Right lobe of liver (tissue), 6 donors: ENCODE data around the gene TP53BP1. TPM values are rescaled to one million over a fixed set of nuclear protein-coding genes. Genes with fewer than 3 reads are reported as not detected.

Source experiments
- ATAC-seq, 4 donors: fragments of 200-7000 bp; cut with Tn5 transposase; one replicate each; pipeline ENCODE4 v1.9.1; 2020; ENCODE audit warnings: mild to moderate bottlenecking in 4 of 4, moderate library complexity in 4 of 4
- DNase-seq, 3 donors: peaks; one replicate each; pipeline ENCODE4 v3.0.0-alpha.2; 2020
- H3K27ac ChIP-seq, 3 donors: fragments of 200-600 bp; one replicate each; pipeline ENCODE4 v1.8.0; 2022
- H3K27me3 ChIP-seq, 2 donors: fragments of 200-600 bp; one replicate each; pipeline ENCODE4 v1.8.0; 2022
- H3K36me3 ChIP-seq, 4 donors: fragments of 200-600 bp; sonication (generic) in 1 of 4; one replicate each; pipeline versions ENCODE4 v1.5.1 to v1.8.0; 2017 to 2022; ENCODE audit warnings: control low read depth in 1 of 4
- H3K4me1 ChIP-seq, 4 donors: fragments of 200-600 bp; sonication (generic) in 1 of 4; one replicate each; pipeline versions ENCODE4 v1.5.1 to v1.8.0; 2017 to 2022; ENCODE audit warnings: control low read depth in 1 of 4
- H3K4me3 ChIP-seq, 3 donors: fragments of 200-600 bp; one replicate each; pipeline ENCODE4 v1.8.0; 2022
- H3K9me3 ChIP-seq, 4 donors: fragments of 200-600 bp; sonication (generic) in 1 of 4; one replicate each; pipeline versions ENCODE4 v1.5.1 to v1.8.0; 2017 to 2022; ENCODE audit warnings: control low read depth in 1 of 4
- POLR2A ChIP-seq: fragments of 450-650 bp; IDR thresholded peaks from one replicate; pipeline ENCODE4 v1.6.1; 2017; ENCODE audit warnings: antibody characterized with exemption, mild to moderate bottlenecking
- WGBS: methylation state at CpG from one replicate; pipeline ENCODE4 v1.1.6; 2018; ENCODE audit warnings: low coverage, low lambda C conversion rate; ENCODE audit not compliant: insufficient coverage; ENCODE audit errors: missing lambda C conversion rate; 5-methylcytosine and 5-hydroxymethylcytosine counted together
- intact Hi-C, 2 donors: fragments of 100-400 bp; cut with DNase I; formaldehyde crosslinking; loops; one replicate each; pipeline versions ENCODE4 v1.11.2 to v1.14.1; 2022
- total RNA-seq, 6 experiments: library from RNA; depleted of rRNA in 2 of 6; stranded (reverse); fragments of >200 nt in 2 of 6; fragmentation: NEBNext Ultra II Directional in 3 of 6; extraction: Animal tissue kit (Norgen Biotek cat#: 25700) in 3 of 6; gene quantifications; one replicate each; pipeline versions ENCODE4 v1.1.0 to v1.2.4, GENCODE V29; 2016 to 2023
- TF ChIP-seq, protein P1 (sequence below), 4 donors: fragments of 200-600 bp in 3 of 4; fragments of 450-650 bp in 1 of 4; IDR thresholded peaks; one replicate each; pipeline versions ENCODE4 v1.5.1 to v1.8.0; 2016 to 2022; ENCODE audit warnings: antibody characterized with exemption in 4 of 4, mild to moderate bottlenecking in 2 of 4
- donor health status: DM: no; HTN: yes; CAD: no.
- donor health status: DM: no; HTN: no; CAD: no.
- donor health status: DM: no; HTN: no; CAD: no.
- donor health status: DM: no; HTN: yes; CAD: no.
- donor health status: DM: no; HTN: yes; CAD: no.

The TP53BP1 gene
- total RNA-seq, 6 experiments from 2014 or later = 4.9 to 12.2 (median 10.8) TPM

- DNase-seq = no peak
- Histone ChIP-seq H3K4me3 (no peak overlapping the region), H3K9me3 (peaks cover 0 to 20% (median 10%) of the 10 kb centered on the region in 4 donors), H3K36me3 (peaks cover 0 to 45% (median 23%) of the 10 kb centered on the region in 4 donors), H3K27me3 (no peaks in the 10 kb centered on the region), H3K27ac (no peak overlapping the region), H3K4me1 (no peaks in the 10 kb centered on the region)
- intact Hi-C loops = no loop called here
- no peak for TF ChIP-seq POLR2A
- TF ChIP-seq, protein P1, sequence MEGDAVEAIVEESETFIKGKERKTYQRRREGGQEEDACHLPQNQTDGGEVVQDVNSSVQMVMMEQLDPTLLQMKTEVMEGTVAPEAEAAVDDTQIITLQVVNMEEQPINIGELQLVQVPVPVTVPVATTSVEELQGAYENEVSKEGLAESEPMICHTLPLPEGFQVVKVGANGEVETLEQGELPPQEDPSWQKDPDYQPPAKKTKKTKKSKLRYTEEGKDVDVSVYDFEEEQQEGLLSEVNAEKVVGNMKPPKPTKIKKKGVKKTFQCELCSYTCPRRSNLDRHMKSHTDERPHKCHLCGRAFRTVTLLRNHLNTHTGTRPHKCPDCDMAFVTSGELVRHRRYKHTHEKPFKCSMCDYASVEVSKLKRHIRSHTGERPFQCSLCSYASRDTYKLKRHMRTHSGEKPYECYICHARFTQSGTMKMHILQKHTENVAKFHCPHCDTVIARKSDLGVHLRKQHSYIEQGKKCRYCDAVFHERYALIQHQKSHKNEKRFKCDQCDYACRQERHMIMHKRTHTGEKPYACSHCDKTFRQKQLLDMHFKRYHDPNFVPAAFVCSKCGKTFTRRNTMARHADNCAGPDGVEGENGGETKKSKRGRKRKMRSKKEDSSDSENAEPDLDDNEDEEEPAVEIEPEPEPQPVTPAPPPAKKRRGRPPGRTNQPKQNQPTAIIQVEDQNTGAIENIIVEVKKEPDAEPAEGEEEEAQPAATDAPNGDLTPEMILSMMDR (IDR thresholded peaks at IDR 0.05) = no peak
- WGBS = 98% methylated on average over 7 of the region's 7 CpGs
- ATAC-seq = no peak
Measured at GRCh38 chr15:43361313-43361903, 131.5 kb downstream of the TP53BP1 start.

GRCh38 chr15:43360821-43361220 lies 132.1 kb downstream of the TP53BP1 start:
- no peak for ATAC-seq
- intact Hi-C loops = no loop called here
- DNase-seq = no peak
- Histone ChIP-seq H3K27me3 (no peaks in the 10 kb centered on the region), H3K9me3 (peaks cover 0 to 20% (median 10%) of the 10 kb centered on the region in 4 donors), H3K4me3 (no peak overlapping the region), H3K4me1 (no peaks in the 10 kb centered on the region), H3K27ac (no peak overlapping the region), H3K36me3 (peaks cover 0 to 45% (median 23%) of the 10 kb centered on the region in 4 donors)
- WGBS = 100% methylated on average over 4 of the region's 4 CpGs
- TF ChIP-seq, protein P1 (IDR thresholded peaks at IDR 0.05) = no peak
- TF ChIP-seq POLR2A = no peak

Other genes with a start within 250 kb of the TP53BP1 start
- not detected for gene TGM5, start 226.2 kb downstream of the TP53BP1 start, total RNA-seq
- gene TGM7, start 190.9 kb downstream of the TP53BP1 start, total RNA-seq = not detected
- gene LCMT2, start 162.6 kb downstream of the TP53BP1 start, total RNA-seq = 1 to 10 TPM; 2.9 to 4.9 (median 3.9) TPM
- gene ZSCAN29, start 122.1 kb downstream of the TP53BP1 start, total RNA-seq = 10 to 100 TPM in 5 of 6 experiments, 1 to 10 TPM in 1; 9.9 to 15.4 (median 13.4) TPM
- 10 to 100 TPM in 2 of 6 experiments, 1 to 10 TPM in 4; 8.0 to 14.0 (median 9.5) TPM for gene TUBGCP4, start 122.1 kb downstream of the TP53BP1 start, total RNA-seq
- gene MAP1A, start 24.5 kb upstream of the TP53BP1 start, total RNA-seq = under 1 TPM; 0.09 to 0.56 (median 0.24) TPM
- 10 to 100 TPM; 11.6 to 23.2 (median 16.5) TPM for gene PPIP5K1, start 97.1 kb upstream of the TP53BP1 start, total RNA-seq
- gene CKMT1B, start 100.9 kb upstream of the TP53BP1 start, total RNA-seq = not detected
- gene STRC, start 125.6 kb upstream of the TP53BP1 start, total RNA-seq = 1 to 10 TPM in 2 of 6 experiments, under 1 TPM in 3, not detected in 1; 0.11 to 1.4 (median 0.83) TPM
- gene CATSPER2, start 155.7 kb upstream of the TP53BP1 start, total RNA-seq = 1 to 10 TPM in 4 of 6 experiments, under 1 TPM in 2; 0.74 to 3.2 (median 1.9) TPM
- 1 to 10 TPM in 2 of 6 experiments, not detected in 4; 1.2 to 1.3 TPM for gene CKMT1A, start 200.7 kb upstream of the TP53BP1 start, total RNA-seq